Esophagus muscularis mucosa (tissue), 3 donors: ENCODE data around the gene ZNF407.

Experiments used
- CTCF ChIP-seq, 3 experiments: fragments of 200-600 bp in 2 of 3; fragments of 450-650 bp in 1 of 3; sonication (generic) in 2 of 3; IDR thresholded peaks; one replicate each; pipeline ENCODE4 v1.5.1; 2017 to 2019; ENCODE audit warnings: antibody characterized with exemption in 3 of 3, mild to moderate bottlenecking in 2 of 3, moderate library complexity in 1 of 3
- POLR2A ChIP-seq: fragments of 450-650 bp; IDR thresholded peaks from one replicate; pipeline ENCODE4 v1.6.1; 2017; ENCODE audit warnings: antibody characterized with exemption, moderate library complexity, mild to moderate bottlenecking, low read depth

DNA sequence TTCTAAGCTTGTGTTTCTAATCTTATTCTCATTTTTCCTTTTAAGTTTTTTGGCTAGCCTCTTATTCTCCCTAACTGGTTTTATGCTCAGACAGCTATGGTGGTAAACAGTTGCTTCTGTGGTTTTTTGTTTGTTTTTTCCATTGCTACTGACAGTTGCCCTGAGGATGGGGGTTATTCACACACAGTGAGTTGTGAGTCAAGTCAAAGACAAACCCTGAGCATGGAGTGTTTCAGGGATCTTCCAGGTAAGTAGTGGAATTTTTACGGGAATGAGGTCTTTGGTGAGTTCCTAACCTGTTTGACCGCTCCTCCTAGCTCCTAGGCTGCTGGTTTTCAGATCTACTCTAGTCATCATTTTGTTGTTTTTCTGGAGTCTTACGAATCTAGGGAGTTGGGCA is 162.8 kb downstream of the ZNF407 start:
- TF ChIP-seq CTCF (IDR thresholded peaks at IDR 0.05) (no peak), POLR2A (no peak)
